Measurements from ENCODE around the gene VAT1L.

Gene VAT1L

GRCh38 chr16:77788181-77789084 lies at the start of gene VAT1L:
Gene VAT1L (plus strand): TSS chr16:77788564. CDS start chr16:77788683, 119 bp downstream.
- no peak for DNase-seq (ENCODE audit: low spot score)

GRCh38 chr16:77738706-77739558 lies 49.4 kb upstream of the VAT1L start:
- DNase-seq (ENCODE audit: low spot score) = no peak

- DNase-seq (ENCODE audit: low spot score) = no peak
These were observed 48.8 kb upstream of the VAT1L start for GRCh38 chr16:77739559-77739892.

GRCh38 chr16:77744141-77744540 lies 44.2 kb upstream of the VAT1L start:
- DNase-seq (ENCODE audit: low spot score) = no peak

GRCh38 chr16:77745972-77746371 lies 42.4 kb upstream of the VAT1L start:
- DNase-seq (ENCODE audit: low spot score) = no peak

GRCh38 chr16:77748421-77749005 lies 39.9 kb upstream of the VAT1L start:
- DNase-seq (ENCODE audit: low spot score) = no peak

GRCh38 chr16:77749415-77749814 lies 38.9 kb upstream of the VAT1L start:
- DNase-seq (ENCODE audit: low spot score) = no peak

GRCh38 chr16:77758046-77758445 lies 30.3 kb upstream of the VAT1L start:
- no peak for DNase-seq (ENCODE audit: low spot score)

- no peak for DNase-seq (ENCODE audit: low spot score)
These were observed 29.9 kb upstream of the VAT1L start for GRCh38 chr16:77758508-77758907.

GRCh38 chr16:77759201-77759600 lies 29.2 kb upstream of the VAT1L start:
- no peak for DNase-seq (ENCODE audit: low spot score)

GRCh38 chr16:77759821-77760220 lies 28.5 kb upstream of the VAT1L start:
- no peak for DNase-seq (ENCODE audit: low spot score)

- DNase-seq (ENCODE audit: low spot score) = no peak
These were observed 27.6 kb upstream of the VAT1L start for GRCh38 chr16:77760800-77761199.

GRCh38 chr16:77761204-77761603 lies 27.2 kb upstream of the VAT1L start:
- DNase-seq (ENCODE audit: low spot score) = no peak

- no peak for DNase-seq (ENCODE audit: low spot score)
These were observed 26.1 kb upstream of the VAT1L start for GRCh38 chr16:77762262-77762661.

GRCh38 chr16:77763994-77764393 lies 24.4 kb upstream of the VAT1L start:
- DNase-seq (ENCODE audit: low spot score) = no peak

GRCh38 chr16:77767211-77767610 lies 21.2 kb upstream of the VAT1L start:
- no peak for DNase-seq (ENCODE audit: low spot score)

GRCh38 chr16:77767826-77768225 lies 20.5 kb upstream of the VAT1L start:
- no peak for DNase-seq (ENCODE audit: low spot score)

GRCh38 chr16:77775911-77776909 lies 12.2 kb upstream of the VAT1L start:
- DNase-seq (ENCODE audit: low spot score) = no peak

GRCh38 chr16:77777745-77778144 lies 10.6 kb upstream of the VAT1L start:
- no peak for DNase-seq (ENCODE audit: low spot score)

- DNase-seq (ENCODE audit: low spot score) = no peak
These were observed 8.0 kb upstream of the VAT1L start for GRCh38 chr16:77780378-77780837.

- no peak for DNase-seq (ENCODE audit: low spot score)
These were observed 7.3 kb upstream of the VAT1L start for GRCh38 chr16:77781091-77781490.

All from hematopoietic multipotent progenitor cell treated with erythropoietin and hydrocortisone succinate and interleukin-3 and kit ligand, for 17 days (in vitro differentiated cells).